ENCODE data around the gene NBPF26. TPM values are rescaled to one million over a fixed set of nuclear protein-coding genes. Genes with fewer than 3 reads are reported as not detected.

Gene NBPF26
- 6.2 and 9.5 TPM in 2 replicates for total RNA-seq

GRCh38 chr1:120723715-120724402 lies at the start of gene NBPF26:
Gene NBPF26 (plus strand): TSS chr1:120723945.

Other genes starting within 250 kb of the NBPF26 start
- not detected in 2 replicates for gene PPIAL4A, start 165.8 kb downstream of the NBPF26 start, total RNA-seq